ENCODE data around the gene WDR91. TPM values are rescaled to one million over a fixed set of nuclear protein-coding genes. Genes with fewer than 3 reads are reported as not detected.
A peak's percentile ranks its signal among the peaks of the same experiment; 100 is the strongest.

The WDR91 gene
- total RNA-seq, 3 donors from 2014 or later (not counting 1 experiment from before 2014, with no cell fraction given): 28.7 to 42.0 (median 39.2) TPM

DNA sequence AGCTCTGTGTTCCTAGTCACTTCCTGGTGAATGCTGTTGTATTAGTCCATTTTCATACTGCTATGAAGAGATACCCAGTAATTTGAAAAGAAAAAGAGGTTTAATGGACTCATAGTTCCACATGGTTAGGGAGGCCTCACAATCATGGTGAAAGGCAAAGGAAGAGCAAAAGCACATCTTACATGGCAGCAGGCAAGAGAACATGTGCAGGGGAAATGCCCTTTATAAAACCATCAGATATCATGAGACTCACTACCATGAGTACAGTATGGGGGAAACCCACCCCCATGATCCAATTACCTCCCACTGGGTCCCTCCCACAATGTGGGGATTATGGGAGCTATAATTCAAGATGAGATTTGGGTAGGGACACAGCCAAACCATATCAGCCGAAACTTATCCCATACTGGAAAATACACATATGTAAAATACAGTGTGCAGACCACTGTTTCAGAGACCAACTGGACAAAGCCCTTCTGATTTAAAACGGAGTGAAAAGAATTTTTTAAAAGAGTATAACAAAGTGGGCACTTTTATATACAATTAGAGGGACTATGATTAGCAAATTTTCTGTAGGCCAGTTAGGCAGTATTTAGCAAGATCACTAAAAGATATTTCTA lies 48.8 kb downstream of the WDR91 start:
- Histone ChIP-seq H3K36me3 (ENCODE audit: control insufficient read depth, insufficient read depth, low read length) (peaks cover 34% of the 10 kb centered on the region), H3K9me3 (ENCODE audit: control insufficient read depth, insufficient read depth, low read length) (no peaks in the 10 kb centered on the region), H3K27ac (ENCODE audit: low read length) (peak overlapping the region; percentile 2), H3K4me3 (ENCODE audit: low read length) (no peak overlapping the region), H3K4me1 (ENCODE audit: control insufficient read depth, insufficient read depth, low read length) (peaks cover 46% of the 10 kb centered on the region), H3K27me3 (ENCODE audit: control insufficient read depth, insufficient read depth, low read length) (no peaks in the 10 kb centered on the region)
- ATAC-seq (no peak), DNase-seq (no peak)
- Mint-ChIP-seq H3K27me3 (ENCODE audit: low read depth in 2 of 2) (no peaks in the 10 kb centered on the region), H3K4me3 (no peak overlapping the region), H3K4me1 (peaks cover 62 to 65% of the 10 kb centered on the region in 2 donors), H3K9me3 (no peaks in the 10 kb centered on the region), H3K27ac (peak overlapping the region; percentile 80 to 89), H3K36me3 (no peaks in the 10 kb centered on the region)
- intact Hi-C loops (cut with micrococcal nuclease): no loop called here
- TF ChIP-seq, protein P1, sequence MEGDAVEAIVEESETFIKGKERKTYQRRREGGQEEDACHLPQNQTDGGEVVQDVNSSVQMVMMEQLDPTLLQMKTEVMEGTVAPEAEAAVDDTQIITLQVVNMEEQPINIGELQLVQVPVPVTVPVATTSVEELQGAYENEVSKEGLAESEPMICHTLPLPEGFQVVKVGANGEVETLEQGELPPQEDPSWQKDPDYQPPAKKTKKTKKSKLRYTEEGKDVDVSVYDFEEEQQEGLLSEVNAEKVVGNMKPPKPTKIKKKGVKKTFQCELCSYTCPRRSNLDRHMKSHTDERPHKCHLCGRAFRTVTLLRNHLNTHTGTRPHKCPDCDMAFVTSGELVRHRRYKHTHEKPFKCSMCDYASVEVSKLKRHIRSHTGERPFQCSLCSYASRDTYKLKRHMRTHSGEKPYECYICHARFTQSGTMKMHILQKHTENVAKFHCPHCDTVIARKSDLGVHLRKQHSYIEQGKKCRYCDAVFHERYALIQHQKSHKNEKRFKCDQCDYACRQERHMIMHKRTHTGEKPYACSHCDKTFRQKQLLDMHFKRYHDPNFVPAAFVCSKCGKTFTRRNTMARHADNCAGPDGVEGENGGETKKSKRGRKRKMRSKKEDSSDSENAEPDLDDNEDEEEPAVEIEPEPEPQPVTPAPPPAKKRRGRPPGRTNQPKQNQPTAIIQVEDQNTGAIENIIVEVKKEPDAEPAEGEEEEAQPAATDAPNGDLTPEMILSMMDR (IDR thresholded peaks at IDR 0.05): no peak
- 80% methylated on average over 1 of the region's 2 CpGs for WGBS (ENCODE audit: insufficient coverage)

DNA sequence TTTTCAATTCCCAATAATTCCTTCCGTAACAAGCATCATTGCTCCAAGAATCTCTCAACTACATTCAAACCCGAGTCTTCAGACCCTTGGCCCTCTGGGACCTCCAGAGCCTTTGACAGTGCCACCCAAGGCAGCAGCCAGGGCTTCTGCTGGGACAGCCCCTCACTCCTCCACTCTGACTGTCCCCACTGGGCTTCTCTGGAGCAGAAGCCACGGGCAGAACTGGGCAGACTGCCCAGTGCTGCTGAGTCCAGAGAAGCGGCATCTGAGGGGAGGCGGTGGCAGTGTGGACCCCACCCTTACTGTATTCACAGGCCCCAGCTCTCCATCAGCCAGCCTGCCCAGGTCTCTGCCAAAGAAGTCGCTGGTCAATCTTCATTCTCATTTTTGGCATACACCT lies 49.7 kb downstream of the WDR91 start:
- Mint-ChIP-seq H3K4me3 (peak overlapping the region; percentile 13), H3K27ac (peak overlapping the region; percentile 80 to 89), H3K9me3 (no peaks in the 10 kb centered on the region), H3K4me1 (peaks cover 66% of the 10 kb centered on the region in 2 donors), H3K27me3 (ENCODE audit: low read depth in 2 of 2) (no peaks in the 10 kb centered on the region), H3K36me3 (peaks cover 6% of the 10 kb centered on the region)
- no peak for DNase-seq
- Histone ChIP-seq H3K27ac (ENCODE audit: low read length) (no peak overlapping the region), H3K36me3 (ENCODE audit: control insufficient read depth, insufficient read depth, low read length) (peaks cover 29% of the 10 kb centered on the region), H3K27me3 (ENCODE audit: control insufficient read depth, insufficient read depth, low read length) (no peaks in the 10 kb centered on the region), H3K4me3 (ENCODE audit: low read length) (no peak overlapping the region), H3K4me1 (ENCODE audit: control insufficient read depth, insufficient read depth, low read length) (peaks cover 42% of the 10 kb centered on the region), H3K9me3 (ENCODE audit: control insufficient read depth, insufficient read depth, low read length) (no peaks in the 10 kb centered on the region)
- no peak for ATAC-seq
- TF ChIP-seq, protein P1 (IDR thresholded peaks at IDR 0.05): no peak
- intact Hi-C loops (cut with micrococcal nuclease): loop anchor here (2.0 kb wide), 1 partner anchor 59 kb away; no protein-coding TSS in a partner anchor
- 90% methylated on average over 6 of the region's 6 CpGs for WGBS (ENCODE audit: insufficient coverage)

DNA sequence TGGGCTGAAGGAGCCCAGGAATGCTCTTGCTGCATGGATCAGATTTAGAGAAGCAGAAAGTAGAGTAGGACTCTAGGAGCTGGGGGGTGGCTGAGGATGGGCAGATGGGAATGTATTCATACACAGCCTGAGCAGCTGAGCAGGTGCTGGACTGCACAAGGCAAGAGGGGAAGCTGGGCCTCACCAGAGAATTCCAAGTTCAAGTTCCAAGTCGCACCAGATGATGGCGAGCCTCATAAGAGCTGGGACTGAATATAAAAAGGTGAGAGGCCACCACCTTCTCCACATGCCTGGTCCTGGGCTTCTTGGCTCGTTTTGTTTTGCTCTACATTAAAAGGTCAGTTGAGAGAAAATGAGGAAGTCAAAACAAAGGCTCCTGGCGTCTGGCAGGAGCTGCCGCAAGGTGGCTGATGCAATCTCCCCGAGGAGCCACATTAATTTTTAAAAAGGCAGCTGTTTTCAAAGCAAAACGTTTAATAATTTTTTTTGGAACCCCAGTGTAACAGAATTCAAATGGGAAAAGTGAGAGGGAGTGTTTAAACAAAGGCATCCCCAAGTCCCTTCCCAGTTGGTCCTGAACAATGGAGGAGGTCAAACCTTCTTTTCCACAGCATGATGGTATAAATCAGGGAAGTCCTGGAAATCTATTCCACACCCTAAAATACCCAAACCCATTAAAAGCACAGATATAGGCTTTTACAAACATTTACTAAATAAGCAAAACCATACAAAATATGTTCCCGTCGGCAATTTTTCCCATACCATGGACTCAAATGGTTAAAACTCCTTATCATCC lies 50.3 kb downstream of the WDR91 start:
- H3K27me3 ChIP-seq (ENCODE audit: control insufficient read depth, insufficient read depth, low read length): no peaks in the 10 kb centered on the region
- peaks cover 67 to 72% of the 10 kb centered on the region in 2 donors for H3K4me1 Mint-ChIP-seq
- H3K36me3 ChIP-seq (ENCODE audit: control insufficient read depth, insufficient read depth, low read length): peaks cover 23% of the 10 kb centered on the region
- TF ChIP-seq, protein P1 (IDR thresholded peaks at IDR 0.05): no peak
- no peak overlapping the region for H3K27ac ChIP-seq (ENCODE audit: low read length)
- no peak for ATAC-seq
- no peaks in the 10 kb centered on the region for H3K27me3 Mint-ChIP-seq (ENCODE audit: low read depth in 2 of 2)
- peaks cover 12% of the 10 kb centered on the region for H3K36me3 Mint-ChIP-seq
- H3K4me3 ChIP-seq (ENCODE audit: low read length): no peak overlapping the region
- H3K4me1 ChIP-seq (ENCODE audit: control insufficient read depth, insufficient read depth, low read length): peaks cover 37% of the 10 kb centered on the region
- peak overlapping the region; percentile 28 for H3K4me3 Mint-ChIP-seq
- peak overlapping the region; percentile 80 to 89 for H3K27ac Mint-ChIP-seq
- no peak for DNase-seq
- no peaks in the 10 kb centered on the region for H3K9me3 ChIP-seq (ENCODE audit: control insufficient read depth, insufficient read depth, low read length)
- peaks cover 2 to 6% of the 10 kb centered on the region in 2 donors for H3K9me3 Mint-ChIP-seq
- intact Hi-C loops (cut with micrococcal nuclease): loop anchor here (2.0 kb wide), 1 partner anchor 58 kb away; no protein-coding TSS in a partner anchor
- WGBS (ENCODE audit: insufficient coverage): 53% methylated on average over 9 of the region's 9 CpGs
